Bronchial epithelial cell (primary cell): ENCODE measurements around the gene BTN3A1. TPM values are rescaled to one million over a fixed set of nuclear protein-coding genes. Genes with fewer than 3 reads are reported as not detected.

Experiments used
- DNase-seq: peaks from one replicate; pipeline ENCODE4 v3.0.0-alpha.2; 2010; ENCODE audit warnings: low read depth
- FAIRE-seq: peaks from 2 replicates; lab custom pipeline; 2011; peaks lifted over from hg19 to GRCh38; lab: Jason Lieb, UNC
- H3K27me3 ChIP-seq: 2 replicates; pipeline ENCODE4 v1.5.1; 2011; ENCODE audit warnings: low read length; ENCODE audit not compliant: control insufficient read depth, insufficient read depth
- H3K36me3 ChIP-seq: 2 replicates; pipeline ENCODE4 v1.5.1; 2011; ENCODE audit warnings: low read length; ENCODE audit not compliant: control insufficient read depth, insufficient read depth
- H3K4me3 ChIP-seq: 2 replicates; pipeline ENCODE4 v1.5.1; 2011; ENCODE audit warnings: mild to moderate bottlenecking, low read depth, low read length, control low read depth
- total RNA-seq: library from RNA; depleted of rRNA; stranded (reverse); fragments of >200 nt; gene quantifications from 2 replicates; pipeline ENCODE4 v1.2.1, GENCODE V29; 2014
- TF ChIP-seq, protein P1 (sequence below): IDR thresholded peaks from 2 replicates; pipeline ENCODE4 v1.5.1; 2011; ENCODE audit warnings: mild to moderate bottlenecking, moderate library complexity, low read length, control low read depth, inconsistent platforms; ENCODE audit not compliant: insufficient read depth, severe bottlenecking

BTN3A1 gene
- total RNA-seq, 1 donor from 2014 or later = 3.9 TPM

- TF ChIP-seq, protein P1, sequence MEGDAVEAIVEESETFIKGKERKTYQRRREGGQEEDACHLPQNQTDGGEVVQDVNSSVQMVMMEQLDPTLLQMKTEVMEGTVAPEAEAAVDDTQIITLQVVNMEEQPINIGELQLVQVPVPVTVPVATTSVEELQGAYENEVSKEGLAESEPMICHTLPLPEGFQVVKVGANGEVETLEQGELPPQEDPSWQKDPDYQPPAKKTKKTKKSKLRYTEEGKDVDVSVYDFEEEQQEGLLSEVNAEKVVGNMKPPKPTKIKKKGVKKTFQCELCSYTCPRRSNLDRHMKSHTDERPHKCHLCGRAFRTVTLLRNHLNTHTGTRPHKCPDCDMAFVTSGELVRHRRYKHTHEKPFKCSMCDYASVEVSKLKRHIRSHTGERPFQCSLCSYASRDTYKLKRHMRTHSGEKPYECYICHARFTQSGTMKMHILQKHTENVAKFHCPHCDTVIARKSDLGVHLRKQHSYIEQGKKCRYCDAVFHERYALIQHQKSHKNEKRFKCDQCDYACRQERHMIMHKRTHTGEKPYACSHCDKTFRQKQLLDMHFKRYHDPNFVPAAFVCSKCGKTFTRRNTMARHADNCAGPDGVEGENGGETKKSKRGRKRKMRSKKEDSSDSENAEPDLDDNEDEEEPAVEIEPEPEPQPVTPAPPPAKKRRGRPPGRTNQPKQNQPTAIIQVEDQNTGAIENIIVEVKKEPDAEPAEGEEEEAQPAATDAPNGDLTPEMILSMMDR = no peak
- Histone ChIP-seq H3K4me3 (no peak overlapping the region), H3K36me3 (no peaks in the 10 kb centered on the region), H3K27me3 (no peaks in the 10 kb centered on the region)
- DNase-seq = no peak
- FAIRE-seq = no peak
Measured at GRCh38 chr6:26445934-26446667, 44.0 kb downstream of the BTN3A1 start.

- no peaks in the 10 kb centered on the region for H3K36me3 ChIP-seq
- DNase-seq = no peak
- H3K27me3 ChIP-seq = no peaks in the 10 kb centered on the region
- no peak for FAIRE-seq
- H3K4me3 ChIP-seq = no peak overlapping the region
- TF ChIP-seq, protein P1 = no peak
Measured at GRCh38 chr6:26447257-26447656, 45.2 kb downstream of the BTN3A1 start.

GRCh38 chr6:26450240-26450639 is 48.2 kb downstream of the BTN3A1 start:
- no peak for FAIRE-seq

GRCh38 chr6:26452631-26453235 is 50.7 kb downstream of the BTN3A1 start:
- H3K27me3 ChIP-seq = no peaks in the 10 kb centered on the region
- H3K4me3 ChIP-seq = no peak overlapping the region
- no peaks in the 10 kb centered on the region for H3K36me3 ChIP-seq
- no peak for DNase-seq
- FAIRE-seq = no peak
- TF ChIP-seq, protein P1 = no peak

More at GRCh38 chr6:26450240-26450639, 48.2 kb downstream of the BTN3A1 start:
- TF ChIP-seq, protein P1 = no peak
- H3K36me3 ChIP-seq = no peaks in the 10 kb centered on the region
- no peak overlapping the region for H3K4me3 ChIP-seq
- no peaks in the 10 kb centered on the region for H3K27me3 ChIP-seq
- no peak for DNase-seq

DNA sequence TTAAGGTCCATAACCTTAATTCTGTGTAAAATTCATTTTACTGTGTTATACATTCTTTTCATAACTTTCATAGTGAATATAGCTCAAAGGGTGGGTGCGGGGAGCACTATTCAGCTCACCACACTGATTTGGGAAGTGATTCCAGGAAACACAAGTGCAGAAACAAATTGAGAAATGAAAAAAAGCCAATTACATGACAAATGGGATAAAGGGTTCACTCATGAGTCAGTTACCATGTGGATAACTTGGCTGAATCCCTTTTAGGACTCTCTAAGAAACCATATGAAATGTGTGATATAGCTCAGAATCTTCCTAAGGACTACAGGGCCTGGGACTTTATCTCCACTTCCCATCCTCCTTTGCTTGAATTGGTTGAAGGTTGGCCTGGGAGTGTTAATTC is 52.6 kb downstream of the BTN3A1 start:
- FAIRE-seq (no peak), DNase-seq (no peak)
- TF ChIP-seq, protein P1 = no peak
- Histone ChIP-seq H3K27me3 (no peaks in the 10 kb centered on the region), H3K4me3 (no peak overlapping the region), H3K36me3 (peaks cover 2% of the 10 kb centered on the region)
